Fibroblast of the aortic adventitia (primary cell): ENCODE results near the gene KIF21A. TPM values are rescaled to one million over a fixed set of nuclear protein-coding genes. Genes with fewer than 3 reads are reported as not detected.

Source experiments
- DNase-seq: peaks from one replicate; pipeline ENCODE4 v3.0.0-alpha.2; 2010; ENCODE audit warnings: low read depth
- H3K4me3 ChIP-seq: 2 replicates; pipeline ENCODE4 v1.5.1; 2011; ENCODE audit warnings: low read depth, mild to moderate bottlenecking, control low read depth, low read length, moderate library complexity
- total RNA-seq: library from RNA; depleted of rRNA; stranded (reverse); fragments of >200 nt; gene quantifications from 2 replicates; pipeline ENCODE4 v1.2.3, GENCODE V29; 2012; ENCODE audit warnings: low replicate concordance
- TF ChIP-seq, protein P1 (sequence below): IDR thresholded peaks from 2 replicates; pipeline ENCODE4 v1.5.1; 2011; ENCODE audit warnings: mild to moderate bottlenecking, low read length, control low read depth, inconsistent platforms; ENCODE audit not compliant: insufficient read depth

Gene KIF21A
- total RNA-seq, 1 donor = 10.8 TPM

DNA sequence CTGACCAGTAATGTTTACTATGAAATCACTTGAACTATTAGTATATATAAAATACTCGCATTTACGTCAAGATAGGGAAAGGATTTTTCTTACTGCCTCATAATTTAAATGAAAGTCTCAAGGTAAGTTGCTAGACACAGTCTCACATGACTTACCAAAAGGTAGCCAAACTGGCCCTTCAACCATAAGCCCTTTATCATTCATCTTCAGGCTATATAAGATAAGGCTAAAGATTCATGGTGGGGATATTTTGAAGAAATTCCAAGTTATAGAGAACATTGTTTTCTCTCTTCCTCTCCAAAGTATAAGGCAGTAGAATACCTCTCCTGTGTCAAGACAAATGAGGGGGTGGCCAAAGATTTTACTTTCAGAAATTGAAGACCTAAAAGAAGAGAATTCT lies 23.4 kb downstream of the KIF21A start:
- TF ChIP-seq, protein P1, sequence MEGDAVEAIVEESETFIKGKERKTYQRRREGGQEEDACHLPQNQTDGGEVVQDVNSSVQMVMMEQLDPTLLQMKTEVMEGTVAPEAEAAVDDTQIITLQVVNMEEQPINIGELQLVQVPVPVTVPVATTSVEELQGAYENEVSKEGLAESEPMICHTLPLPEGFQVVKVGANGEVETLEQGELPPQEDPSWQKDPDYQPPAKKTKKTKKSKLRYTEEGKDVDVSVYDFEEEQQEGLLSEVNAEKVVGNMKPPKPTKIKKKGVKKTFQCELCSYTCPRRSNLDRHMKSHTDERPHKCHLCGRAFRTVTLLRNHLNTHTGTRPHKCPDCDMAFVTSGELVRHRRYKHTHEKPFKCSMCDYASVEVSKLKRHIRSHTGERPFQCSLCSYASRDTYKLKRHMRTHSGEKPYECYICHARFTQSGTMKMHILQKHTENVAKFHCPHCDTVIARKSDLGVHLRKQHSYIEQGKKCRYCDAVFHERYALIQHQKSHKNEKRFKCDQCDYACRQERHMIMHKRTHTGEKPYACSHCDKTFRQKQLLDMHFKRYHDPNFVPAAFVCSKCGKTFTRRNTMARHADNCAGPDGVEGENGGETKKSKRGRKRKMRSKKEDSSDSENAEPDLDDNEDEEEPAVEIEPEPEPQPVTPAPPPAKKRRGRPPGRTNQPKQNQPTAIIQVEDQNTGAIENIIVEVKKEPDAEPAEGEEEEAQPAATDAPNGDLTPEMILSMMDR = no peak
- DNase-seq = no peak
- no peak overlapping the region for H3K4me3 ChIP-seq

DNA sequence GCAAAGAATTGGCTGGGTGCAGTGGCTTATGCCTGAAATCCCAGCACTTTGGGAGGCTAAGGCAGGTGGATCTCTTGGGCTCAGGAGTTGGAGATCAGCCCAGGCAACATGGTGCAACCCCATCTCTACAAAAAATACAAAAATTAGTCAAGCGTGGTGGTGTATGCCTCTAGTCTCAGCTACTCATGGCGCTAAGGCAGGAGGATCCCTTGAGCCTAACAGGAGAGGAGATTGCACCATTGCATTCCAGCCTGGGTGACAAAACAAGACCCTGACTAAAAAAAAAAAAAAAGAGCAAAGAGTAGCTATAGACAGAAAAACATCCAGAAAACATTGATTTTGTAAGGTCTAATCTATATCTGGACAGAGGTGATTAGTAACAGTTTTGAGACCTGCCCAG lies 25.0 kb downstream of the KIF21A start:
- TF ChIP-seq, protein P1 = no peak
- H3K4me3 ChIP-seq = no peak overlapping the region
- DNase-seq = no peak

DNA sequence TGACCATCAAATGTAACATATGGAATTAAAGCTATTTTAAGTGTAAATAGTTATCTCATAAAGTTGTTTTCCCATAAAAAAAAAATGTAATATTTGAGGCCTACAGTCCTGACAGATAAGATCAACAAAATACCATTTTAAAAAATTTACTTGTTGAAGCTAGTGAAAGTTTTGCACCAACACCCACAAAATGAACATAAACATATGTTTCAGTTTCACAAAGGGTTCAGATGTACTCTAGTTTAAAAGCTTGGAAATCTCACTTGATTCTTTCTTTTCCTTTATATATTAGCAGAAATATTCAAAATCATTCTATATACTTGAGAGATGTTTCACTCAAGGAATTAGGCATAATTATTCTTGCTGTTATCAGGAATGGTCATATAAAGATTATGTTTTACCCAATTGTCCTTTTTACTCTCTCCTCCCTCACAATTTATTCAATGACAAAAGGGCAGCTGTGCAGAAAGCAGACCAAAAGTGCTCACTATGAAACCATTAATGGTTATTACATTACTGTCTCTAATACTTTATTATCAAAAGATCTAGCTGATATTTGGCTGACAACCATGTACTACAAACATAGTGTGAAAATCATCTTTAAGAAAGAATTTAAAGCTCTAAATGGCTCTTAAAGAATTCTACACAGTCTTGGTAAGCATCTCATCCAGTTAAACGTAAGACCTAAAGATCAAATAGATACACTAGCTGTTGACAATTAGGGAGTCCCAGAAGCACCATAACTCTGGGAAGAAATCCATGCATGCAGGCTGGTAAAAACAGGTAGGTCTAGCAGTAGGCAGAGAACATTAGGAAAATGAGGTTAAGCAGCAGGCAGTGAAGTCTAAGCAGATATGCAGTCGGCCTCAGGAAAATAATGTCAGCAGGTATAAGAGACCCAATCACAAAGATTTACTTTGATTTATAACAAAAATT lies 28.8 kb downstream of the KIF21A start:
- no peak overlapping the region for H3K4me3 ChIP-seq
- DNase-seq = no peak
- TF ChIP-seq, protein P1 = no peak

DNA sequence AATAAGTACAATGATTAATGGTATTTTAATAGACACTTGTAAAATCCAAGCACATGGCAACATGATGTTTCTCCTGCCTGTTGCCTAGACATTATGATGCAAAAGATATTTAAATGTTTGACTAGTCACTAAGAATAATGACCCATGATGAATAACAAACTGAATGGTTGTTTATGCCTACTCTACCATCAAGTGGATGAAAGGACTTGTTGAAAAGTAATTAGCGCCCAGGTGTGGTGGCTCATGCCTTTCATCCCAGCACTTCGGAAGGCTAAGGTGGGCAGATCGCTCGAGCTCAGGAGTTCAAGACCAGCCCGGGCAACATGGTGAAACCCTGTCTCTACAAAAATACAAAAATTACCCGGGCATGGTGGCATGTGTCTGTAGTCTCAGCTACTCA lies 30.7 kb downstream of the KIF21A start:
- no peak overlapping the region for H3K4me3 ChIP-seq
- TF ChIP-seq, protein P1 = no peak
- no peak for DNase-seq

DNA sequence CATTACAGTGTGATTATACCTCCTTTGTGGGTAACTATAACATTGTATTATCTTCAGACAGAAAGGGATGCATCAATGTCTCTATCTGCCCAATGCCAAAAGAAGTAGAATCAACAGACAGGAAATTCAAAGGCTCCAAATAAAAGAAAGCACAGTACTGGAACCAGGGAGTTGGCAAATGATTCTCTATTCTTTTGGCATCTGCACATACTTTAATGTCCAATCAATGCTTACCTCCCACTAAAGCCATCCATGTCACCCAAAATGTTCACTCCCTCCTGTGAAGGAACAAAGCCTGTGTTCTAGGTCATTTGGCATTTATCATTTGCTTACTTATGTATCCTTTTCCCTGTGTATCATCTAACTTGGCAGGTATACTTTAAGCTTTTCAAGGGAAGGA lies 36.7 kb downstream of the KIF21A start:
- TF ChIP-seq, protein P1 = no peak
- H3K4me3 ChIP-seq = no peak overlapping the region
- no peak for DNase-seq

DNA sequence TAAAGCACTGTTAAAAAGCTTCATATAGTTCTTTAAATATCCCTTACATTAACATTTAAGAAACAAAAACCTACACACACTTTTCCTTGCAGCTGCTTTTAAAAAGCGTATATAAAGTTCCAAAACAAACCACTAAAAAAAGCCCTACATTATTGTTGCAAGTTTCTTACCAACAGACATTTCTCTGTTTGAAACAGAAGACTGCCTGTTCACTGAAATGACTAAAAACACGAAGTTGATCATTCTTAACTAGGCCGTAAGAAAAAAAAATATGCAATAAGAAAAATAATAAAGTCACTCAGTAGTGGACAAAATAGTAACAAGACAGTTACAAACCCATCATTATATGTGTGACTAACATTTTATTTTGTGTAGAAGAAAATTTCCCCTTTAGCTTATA lies 37.3 kb downstream of the KIF21A start:
- DNase-seq = no peak
- TF ChIP-seq, protein P1 = no peak
- H3K4me3 ChIP-seq = no peak overlapping the region
